ENCODE results near the gene OXGR1.
"Not testable (repeated sequence)": the region's sequence is repeated elsewhere in the genome, so short reads cannot be mapped to it uniquely, and the experiment has no call there.

OXGR1 gene

DNA sequence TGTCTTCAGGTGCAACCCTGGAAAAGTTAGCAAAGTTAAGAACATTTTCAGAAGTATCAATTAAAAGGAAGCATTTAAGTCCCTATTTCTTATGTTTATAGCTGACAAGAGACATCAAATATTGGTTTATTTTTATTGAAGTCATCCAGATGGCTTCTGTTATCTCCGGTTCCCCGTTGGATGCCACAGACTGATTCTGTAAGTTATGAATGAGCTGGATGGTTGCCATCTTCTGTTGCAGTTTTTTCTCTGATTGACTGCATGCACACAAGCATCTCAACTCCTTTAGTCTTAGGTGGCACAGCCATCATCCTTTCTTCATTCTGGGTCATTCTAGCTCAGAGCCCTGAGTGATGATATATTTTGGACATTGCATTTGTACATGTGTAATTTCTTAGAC lies 10.6 kb upstream of the OXGR1 start:
- peak; percentile 41 for DNase-seq

DNA sequence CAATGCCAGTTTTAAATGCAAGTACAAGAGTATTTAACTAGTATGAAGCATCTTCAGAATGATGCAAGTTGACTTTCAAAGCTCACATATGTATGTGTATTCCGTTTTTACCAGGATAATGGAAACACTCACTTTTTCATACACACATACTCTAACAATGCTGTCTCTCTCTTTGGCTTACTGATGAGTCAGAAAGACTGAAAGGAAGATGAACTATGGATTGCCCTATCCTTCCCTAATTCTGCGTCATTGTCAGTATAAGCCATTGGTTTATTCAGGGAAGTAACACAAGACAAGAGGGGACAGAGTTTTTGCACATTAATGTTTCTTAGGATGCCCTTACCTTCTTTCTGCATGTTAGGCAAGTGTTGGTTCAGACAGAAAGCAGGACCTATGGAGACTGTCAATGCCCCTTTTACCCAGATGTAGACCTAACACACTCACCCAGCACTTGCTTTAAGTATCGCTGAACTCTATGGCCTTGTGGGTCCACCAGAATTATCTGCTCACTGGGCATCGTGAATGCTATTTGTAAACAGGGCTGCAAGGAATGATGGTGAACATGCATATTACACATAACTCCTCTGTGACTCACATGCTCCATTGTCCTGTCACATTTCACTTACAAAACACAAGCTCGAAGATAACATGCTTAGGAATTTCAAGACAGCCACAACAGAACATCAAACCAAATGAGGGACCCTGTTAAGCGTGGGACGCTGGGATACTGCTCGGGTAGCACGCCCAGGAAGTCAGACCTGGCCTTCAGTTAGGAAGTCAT lies 10.0 kb upstream of the OXGR1 start:
- no peak for DNase-seq

DNA sequence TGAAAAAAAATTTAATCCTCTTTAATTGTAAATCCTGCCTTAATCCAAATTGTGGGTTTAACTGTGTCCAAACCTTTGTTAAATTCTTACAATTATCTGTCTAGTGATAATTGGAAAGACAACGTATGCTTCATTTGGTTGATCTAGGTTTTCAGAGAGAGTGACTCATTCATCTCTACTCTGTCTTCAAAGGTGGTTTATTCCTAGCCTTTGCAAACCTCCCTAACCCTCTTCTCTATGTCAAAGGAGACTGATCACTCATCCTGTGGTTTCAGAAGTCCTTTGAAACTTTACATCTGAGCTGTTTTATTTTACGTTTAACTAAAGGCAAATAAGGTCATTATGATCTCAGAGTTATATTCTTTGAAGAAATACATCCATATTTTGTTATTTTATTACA lies 8.8 kb upstream of the OXGR1 start:
- DNase-seq, result no peak

DNA sequence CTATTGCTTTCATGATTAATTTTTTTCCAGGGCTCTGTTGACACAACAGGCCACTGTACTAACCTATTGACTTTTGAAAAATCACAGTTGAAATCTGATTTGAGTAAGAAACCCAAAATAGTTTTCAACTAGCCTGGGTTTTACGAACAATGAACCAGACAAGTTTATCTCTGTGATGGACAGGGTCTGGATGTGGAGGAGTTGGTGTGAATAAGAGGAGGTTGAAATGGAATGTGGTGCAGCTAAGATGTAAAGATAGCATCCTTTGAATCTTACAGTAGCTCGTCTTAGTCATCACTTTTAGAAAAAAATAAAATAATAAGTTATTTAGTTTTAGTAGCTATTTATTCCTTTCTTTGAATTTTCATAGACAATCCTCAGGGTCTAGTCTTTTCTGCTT lies 8.3 kb upstream of the OXGR1 start:
- no peak for DNase-seq

DNA sequence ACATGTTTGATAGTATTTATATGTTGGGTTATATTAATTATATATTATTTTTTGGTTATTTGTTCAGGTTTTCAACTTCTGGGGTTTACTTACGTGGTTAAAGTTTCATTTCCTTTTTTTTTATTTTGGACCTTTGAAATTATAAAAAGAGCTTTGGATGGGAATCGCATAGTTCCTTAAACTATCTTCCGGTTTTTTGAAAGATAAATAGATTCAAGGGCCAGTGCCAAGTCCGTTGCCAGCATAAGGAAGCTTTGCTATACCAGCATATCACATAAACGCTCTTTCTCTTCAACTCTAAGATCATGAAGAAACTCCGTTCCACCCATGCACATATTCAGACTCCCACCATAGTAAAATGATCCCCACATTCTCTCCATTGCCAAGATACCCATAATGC lies 7.4 kb upstream of the OXGR1 start:
- DNase-seq, result no peak

DNA sequence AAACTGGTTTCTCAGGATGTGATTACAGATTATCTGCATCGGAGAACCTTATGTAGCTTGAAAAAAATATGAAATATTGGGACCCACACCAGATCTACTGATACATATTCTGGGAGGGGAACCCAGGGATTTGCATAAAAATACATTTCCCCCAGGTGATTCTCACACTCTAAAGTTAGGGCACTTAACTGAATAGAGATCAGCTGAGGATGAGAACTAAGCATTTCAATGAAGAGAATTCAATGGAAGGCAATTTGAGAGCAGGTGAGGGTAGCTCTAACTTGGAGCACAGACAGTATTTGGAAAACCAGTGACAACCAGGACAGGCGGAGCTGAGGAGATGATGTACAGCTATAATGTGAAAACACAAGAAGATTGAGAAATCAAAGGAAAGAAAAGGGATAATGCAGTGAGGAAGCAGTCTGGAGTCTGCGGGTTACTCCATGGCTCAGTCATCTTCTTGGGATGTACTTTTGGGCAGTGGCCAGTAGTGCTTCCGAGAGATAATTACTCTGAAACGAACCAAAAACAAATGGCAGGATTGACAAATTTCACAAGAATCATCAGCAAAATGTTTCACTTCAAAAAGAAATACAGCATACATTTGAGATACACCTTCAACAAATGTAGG lies 6.1 kb upstream of the OXGR1 start:
- DNase-seq, result no peak

DNA sequence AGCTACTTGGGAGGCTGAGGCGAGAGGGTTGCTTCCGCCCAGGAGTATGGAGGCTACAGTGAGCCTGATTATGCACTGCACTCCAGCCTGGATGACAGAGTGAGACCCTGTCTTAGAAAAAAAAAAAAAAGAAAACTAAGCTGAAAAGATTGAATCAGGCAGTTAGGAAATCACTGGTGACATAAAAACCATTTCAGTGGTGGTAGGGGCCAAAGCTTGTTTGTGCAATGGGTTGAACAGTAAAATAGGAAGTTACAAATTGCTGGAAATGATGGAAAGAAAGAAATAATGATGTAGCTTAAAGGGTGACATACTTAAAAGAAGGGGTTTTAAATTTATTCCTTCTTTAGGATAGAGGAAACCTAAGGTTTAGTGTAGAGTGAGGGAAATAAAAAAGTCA lies 4.8 kb upstream of the OXGR1 start:
- no peak for DNase-seq

DNA sequence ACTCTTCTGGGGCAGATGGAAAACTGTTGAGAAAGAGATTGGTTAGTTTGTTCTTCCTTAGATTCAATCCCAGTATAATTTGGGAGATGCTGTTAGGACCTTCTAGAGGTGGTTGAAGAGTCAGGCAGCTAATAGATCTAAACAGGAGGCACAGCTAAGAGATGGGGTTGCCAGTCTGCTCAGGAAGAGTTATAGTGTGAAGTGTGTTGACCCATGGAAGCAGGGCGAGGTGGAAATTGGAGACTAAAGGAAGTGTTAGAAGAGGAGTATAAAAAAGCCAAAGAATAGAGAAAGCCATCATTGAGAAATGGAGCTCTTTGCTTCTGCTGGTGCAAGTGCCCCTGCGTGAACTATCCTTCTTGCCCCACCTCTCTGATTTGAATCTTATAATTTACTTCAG lies 3.8 kb upstream of the OXGR1 start:
- no peak for DNase-seq

DNA sequence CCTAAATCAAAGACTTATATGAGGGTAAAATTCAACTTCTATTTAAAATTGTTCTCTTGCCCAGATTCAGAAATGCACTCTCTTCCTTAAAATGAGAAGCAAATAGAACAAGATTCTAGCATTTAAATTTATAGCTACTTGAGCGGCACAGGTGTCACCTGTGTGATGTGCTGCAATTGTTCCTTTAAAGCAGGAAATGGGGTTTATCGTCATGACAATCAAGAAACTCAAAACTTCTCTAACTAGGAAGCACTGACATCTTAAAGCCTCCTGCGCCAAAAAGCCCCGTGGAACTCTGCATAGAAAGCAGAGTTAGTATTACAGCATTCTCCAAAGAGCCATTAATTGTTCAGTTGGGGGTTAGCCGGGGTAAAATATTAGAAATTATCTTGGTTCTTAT lies 2.6 kb upstream of the OXGR1 start:
- no peak for DNase-seq

DNA sequence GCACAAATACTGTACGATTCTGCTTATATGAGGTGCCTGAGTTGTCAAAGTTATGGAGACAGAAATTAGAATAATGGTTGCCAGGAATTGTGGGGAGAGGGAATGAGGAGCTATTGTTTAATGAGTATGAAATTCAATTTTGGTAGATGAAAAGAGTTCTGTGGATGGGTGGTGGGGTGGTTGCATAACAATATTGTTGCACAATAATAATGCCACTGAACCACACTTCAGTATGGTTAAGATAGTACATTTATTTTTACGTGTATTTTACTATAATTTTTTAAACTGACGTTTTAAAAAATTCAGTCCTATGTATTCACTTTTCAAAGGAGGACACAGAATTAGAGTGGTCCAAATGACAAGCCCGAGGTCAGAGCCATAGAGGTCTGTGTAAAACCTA lies 1.8 kb upstream of the OXGR1 start:
- DNase-seq, result no peak

DNA sequence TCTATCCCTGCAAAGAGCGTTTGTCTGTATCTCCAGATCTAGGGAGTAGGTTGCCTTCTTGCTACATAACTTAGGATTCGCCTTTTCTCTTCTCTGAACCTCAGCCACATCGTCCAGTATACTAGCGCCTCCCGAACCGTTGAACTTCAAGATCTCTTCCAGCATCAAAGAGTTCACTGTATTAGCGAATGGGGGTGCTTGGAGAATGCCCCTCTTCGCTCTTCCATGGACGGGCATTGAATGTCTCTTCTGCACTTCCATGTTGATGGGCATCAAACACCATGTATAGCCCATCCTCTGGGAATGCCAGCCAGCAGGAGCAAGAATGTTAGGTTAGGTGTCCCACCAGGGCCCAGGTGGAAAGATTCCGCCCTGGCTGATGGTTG lies 575 bp upstream of the OXGR1 start:
- no peak for DNase-seq

DNA sequence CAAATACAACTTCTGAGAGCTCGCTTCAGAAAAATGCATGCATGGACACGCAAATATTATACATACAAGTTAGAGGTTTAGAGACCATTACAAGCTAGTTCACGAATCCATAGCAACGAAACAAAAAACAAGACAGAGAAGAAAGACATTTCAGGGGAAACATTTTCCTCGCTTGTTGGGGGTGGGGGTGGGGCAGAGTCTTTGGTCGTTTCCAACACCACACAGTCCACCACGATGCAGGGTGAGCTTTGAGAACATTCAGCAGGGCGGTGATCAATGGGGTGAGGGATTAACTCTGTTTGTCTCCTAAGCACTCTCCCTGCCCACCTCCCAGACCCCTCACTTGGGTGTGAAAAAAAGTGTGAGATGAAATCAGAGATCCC lies 651 bp downstream of the OXGR1 start:
- DNase-seq, result no peak

DNA sequence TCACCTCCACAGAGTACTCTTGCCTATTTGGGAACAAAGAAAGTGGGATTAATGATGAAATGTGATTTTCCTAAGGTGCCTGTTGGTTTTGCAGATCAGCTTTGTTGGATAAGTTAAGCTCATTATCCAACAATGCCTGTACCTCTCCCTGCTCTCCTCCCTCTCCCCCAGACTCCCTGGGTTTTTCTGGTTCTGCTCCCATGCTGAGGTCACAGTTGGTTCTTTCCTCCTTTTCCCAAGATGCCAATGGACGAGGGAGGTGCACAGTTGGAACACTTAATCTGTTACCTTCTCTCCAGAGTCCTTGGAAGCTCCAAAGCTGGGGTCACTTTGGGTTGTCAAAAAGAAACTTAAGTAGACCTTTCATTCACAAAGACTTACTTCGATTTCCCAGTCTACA lies 1.6 kb downstream of the OXGR1 start:
- DNase-seq, result no peak

DNA sequence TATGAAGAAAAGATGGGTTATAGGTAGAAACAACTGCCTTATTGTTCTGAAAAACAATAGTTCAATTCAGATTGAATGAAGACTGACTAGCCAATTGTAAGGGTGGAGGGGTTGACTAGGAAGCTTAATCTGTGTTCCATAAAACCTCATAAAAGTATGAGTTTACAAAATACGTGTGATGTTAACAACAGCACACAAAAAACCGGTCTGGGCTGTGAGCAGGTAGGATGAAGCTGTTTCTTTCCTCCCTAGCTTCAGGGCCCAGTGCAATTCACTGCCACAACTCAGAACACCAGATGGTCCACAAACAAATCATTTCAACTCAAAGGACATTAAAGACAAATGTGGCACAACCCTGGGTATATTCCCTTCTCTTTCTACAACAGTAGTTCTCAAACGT lies 3.2 kb downstream of the OXGR1 start:
- DNase-seq, result peak; percentile 10

DNA sequence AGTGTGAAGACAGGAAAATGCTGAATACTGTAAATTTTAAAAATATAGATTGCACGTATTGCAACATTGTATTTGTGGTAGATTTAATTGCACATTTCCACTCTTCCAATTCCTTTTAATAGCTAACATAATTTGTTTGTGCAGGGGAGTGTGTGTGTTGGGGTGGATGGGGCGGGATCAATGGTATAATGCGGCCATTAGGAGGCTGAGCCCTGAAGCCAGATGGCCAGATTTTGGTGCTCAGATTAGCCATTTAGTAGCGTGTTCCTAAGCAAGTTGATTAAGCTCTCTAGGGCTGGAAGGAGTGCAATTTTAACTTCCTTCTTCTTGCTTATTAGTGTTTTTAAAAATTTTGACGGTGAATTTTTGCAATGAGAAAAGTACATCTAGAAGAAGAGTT lies 5.8 kb downstream of the OXGR1 start:
- no peak for DNase-seq

DNA sequence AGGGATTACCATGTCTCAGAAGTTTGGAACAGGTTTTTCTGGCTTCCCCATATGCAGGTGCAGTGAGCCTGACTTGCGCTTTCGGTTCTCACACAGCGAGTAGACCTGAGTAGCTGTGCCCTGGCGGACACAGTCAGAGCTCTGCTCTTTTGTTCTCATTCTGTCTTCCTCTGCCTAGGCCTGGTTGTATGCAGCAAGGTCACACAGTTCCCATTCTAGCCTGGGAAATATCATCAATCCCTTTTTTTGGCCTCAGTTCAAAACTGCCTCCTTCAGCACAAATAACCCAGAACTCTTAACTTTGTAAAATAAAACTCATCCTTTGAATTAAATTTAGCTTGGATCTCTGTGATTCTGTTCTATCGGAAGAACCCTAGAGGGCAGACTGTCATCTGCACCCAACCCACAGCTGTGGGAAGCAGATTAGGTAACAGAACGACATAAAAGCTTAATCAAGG lies 10.2 kb downstream of the OXGR1 start:
- peak; percentile 43 for DNase-seq

DNA sequence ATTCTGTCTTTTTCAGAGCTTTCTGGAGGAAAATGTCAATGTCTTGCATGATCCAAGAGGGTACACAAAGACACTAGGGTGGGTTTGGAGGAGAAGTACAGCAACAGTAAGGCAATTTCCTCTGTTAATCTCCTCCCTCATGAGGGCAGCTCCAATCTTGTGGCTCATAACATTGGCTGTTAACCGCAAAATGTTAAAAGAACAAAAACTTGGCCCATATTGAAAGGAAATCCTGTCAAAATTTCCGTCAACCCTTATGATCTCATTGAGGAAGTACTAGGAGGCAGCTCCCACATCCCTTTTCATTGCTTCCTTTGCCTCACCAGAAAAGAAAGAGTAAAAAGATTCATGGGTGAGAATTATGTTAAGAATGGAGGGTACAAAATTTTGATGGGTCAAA lies 11.6 kb downstream of the OXGR1 start:
- DNase-seq, result no peak

DNA sequence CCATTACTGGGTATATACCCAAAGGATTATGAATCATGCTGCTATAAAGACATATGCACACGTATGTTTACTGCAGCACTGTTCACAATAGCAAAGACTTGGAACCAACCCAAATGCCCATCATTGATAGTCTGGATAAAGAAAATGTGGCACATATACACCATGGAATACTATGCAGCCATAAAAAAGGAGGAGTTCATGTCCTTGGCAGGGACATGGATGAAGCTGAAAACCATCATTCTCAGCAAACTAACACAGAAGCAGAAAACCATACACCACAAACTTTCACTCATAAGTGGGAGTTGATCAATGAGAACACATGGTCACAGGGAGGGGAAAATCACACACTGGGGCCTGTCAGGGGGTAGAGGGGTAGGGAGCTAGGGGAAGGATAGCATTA lies 14.4 kb downstream of the OXGR1 start:
- DNase-seq, result not testable (repeated sequence)

DNA sequence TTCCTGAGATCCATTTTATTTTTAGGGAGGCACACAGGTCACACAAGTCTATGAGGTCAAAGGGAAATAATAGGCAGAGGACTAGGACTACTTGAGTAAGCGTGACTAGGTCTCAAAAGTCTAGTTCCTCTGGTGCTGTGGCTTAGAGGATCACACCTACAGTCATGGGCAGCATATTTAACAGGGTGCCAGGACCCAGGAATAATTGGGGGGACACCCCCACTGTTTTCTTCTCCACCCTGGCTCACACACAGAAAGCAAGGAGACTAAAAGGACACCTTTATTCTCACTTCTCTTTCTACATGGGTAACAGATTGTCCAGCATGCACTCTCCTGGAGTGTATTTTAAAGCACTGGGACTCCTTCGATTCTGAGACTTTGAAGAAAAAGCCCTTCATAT lies 26.2 kb downstream of the OXGR1 start:
- no peak for DNase-seq

DNA sequence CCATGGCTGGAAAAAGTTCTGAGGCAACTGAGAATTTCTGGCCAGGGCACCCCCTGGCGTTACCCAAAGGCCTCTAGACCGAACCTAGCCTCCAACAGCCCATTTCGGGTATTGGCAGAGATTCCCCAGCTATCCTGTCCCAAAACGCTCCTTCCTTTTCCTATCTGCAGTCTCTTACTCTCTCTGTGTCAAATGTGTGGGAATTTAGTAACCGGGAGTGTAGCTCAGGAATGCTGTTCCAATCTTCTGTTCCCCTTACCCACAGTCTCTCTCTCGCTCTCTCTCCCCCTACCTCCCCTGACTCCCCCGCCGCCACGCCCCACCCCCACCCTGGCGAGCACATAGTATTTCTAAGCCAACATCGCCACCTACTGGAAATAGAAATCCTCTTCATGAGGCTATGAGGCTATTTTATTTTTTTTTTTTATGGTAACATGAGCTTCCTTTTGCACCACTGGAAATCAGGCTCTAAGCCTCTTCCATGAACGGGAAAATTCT lies 27.0 kb downstream of the OXGR1 start:
- DNase-seq, result no peak

DNA sequence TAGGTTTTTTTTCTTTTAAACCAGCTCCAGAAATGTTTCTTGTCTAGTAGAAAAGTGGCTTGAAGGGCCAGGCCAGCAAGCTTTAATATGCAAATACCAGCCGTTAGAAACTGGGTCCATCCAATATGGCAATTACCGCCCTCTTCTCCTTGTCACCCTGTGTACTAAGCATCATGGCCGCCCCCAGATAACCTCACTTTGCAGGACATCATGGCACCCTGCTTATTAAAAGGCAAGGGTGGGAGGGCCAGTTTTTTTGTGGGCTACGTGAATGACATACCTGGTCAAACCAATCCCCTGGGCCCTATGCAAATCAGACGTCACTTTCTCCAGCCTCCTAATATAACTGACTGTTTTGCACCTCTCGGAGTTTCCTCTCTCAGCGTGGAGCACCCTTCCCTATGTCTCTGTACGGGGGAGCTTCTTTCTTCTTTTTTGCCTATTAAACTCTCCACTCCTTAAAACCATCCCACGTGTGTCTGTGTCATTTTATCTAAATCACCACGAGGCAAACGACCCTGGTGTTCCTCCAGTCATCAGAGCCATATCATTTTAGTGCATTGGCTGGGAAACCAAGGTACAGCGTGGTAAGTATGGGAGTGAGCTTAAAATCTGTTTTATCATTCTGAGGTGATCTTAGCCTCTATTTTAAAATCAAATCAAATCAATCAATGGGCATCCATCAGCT lies 27.7 kb downstream of the OXGR1 start:
- DNase-seq, result no peak

DNA sequence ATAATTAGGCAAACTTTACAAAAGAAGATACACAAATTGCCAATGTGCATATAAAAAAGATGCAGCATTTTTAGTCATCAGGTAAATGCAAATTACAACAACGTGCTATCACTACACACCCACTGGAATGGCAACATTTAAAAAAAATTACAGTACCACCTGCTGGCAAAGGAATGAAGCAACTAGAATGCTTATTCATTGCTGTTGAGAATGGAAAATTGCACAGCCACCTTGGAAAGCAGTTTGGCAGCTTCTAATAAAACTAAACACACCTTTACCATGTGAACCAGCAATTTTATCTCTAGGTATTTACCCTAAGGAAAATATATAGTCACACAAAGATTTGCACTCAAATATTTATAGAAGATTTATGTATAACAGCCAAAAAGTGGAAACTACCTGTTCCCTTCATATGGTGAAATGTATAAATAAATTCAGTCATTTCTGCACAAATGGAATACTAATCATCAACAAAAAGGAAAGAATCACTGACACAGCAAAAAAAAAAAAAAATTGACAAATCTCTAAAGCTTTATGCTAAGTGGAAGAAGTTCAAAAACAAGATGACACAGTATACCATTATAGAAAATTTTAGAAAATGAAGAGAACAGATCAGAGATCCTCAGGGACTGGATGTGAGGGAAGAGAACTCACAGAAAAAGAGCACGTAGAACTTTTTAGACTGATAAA lies 30.3 kb downstream of the OXGR1 start:
- no peak for DNase-seq

DNA sequence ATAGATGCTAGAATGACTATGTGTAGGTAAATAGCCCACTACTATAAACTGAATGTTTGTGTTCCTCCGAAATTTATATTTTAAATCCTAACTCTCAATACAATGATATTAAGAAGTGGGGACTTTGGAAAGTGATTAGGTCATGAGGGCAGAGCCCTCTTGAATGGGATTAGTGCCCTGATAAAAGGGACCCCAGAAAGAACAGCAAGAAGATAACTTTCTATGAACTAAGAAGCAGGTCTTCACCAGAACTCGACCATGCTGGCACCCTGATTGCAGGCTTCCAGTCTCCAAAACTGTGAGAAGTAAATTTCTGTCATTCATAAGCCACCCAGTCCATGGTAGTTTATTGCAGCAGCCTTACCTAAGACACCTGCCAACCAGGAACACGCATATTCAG lies 33.9 kb downstream of the OXGR1 start:
- no peak for DNase-seq
